DMS 273 (cell line): ENCODE measurements around the gene CFAP46.

Experiments used
- DNase-seq: peaks from one replicate; lab custom pipeline; 2025; ENCODE audit not compliant: unreplicated experiment; lab: John Stamatoyannopoulos, UW

Gene CFAP46

GRCh38 chr10:132882069-132882951 lies 60.1 kb downstream of the CFAP46 start:
- no peak for DNase-seq

- no peak for DNase-seq
These were observed 61.0 kb downstream of the CFAP46 start for GRCh38 chr10:132881186-132881920.

GRCh38 chr10:132880128-132880981 lies 62.0 kb downstream of the CFAP46 start:
- DNase-seq, result no peak

GRCh38 chr10:132879408-132880127 lies 62.8 kb downstream of the CFAP46 start:
- no peak for DNase-seq

- no peak for DNase-seq
These were observed 63.5 kb downstream of the CFAP46 start for GRCh38 chr10:132878730-132879407.

GRCh38 chr10:132878091-132878729 lies 64.2 kb downstream of the CFAP46 start:
- no peak for DNase-seq

GRCh38 chr10:132877473-132877872 lies 64.9 kb downstream of the CFAP46 start:
- DNase-seq, result no peak

GRCh38 chr10:132876993-132877431 lies 65.4 kb downstream of the CFAP46 start:
- DNase-seq, result no peak

- no peak for DNase-seq
These were observed 66.1 kb downstream of the CFAP46 start for GRCh38 chr10:132876131-132876860.

GRCh38 chr10:132875435-132875834 lies 66.9 kb downstream of the CFAP46 start:
- DNase-seq, result no peak

GRCh38 chr10:132873395-132873794 lies 69.0 kb downstream of the CFAP46 start:
- no peak for DNase-seq

GRCh38 chr10:132872658-132873057 lies 69.7 kb downstream of the CFAP46 start:
- DNase-seq, result no peak

GRCh38 chr10:132870426-132870825 lies 71.9 kb downstream of the CFAP46 start:
- no peak for DNase-seq

GRCh38 chr10:132869621-132870020 lies 72.7 kb downstream of the CFAP46 start:
- no peak for DNase-seq

GRCh38 chr10:132868995-132869394 lies 73.4 kb downstream of the CFAP46 start:
- DNase-seq, result no peak

- DNase-seq, result no peak
These were observed 74.3 kb downstream of the CFAP46 start for GRCh38 chr10:132867801-132868644.

GRCh38 chr10:132866601-132867381 lies 75.6 kb downstream of the CFAP46 start:
- DNase-seq, result no peak
